Fibroblast of the aortic adventitia (primary cell): ENCODE results near the gene FREM1. TPM values are rescaled to one million over a fixed set of nuclear protein-coding genes. Genes with fewer than 3 reads are reported as not detected.

Source experiments
- DNase-seq: peaks from one replicate; pipeline ENCODE4 v3.0.0-alpha.2; 2010; ENCODE audit warnings: low read depth
- H3K4me3 ChIP-seq: 2 replicates; pipeline ENCODE4 v1.5.1; 2011; ENCODE audit warnings: low read depth, mild to moderate bottlenecking, control low read depth, low read length, moderate library complexity
- total RNA-seq: library from RNA; depleted of rRNA; stranded (reverse); fragments of >200 nt; gene quantifications from 2 replicates; pipeline ENCODE4 v1.2.3, GENCODE V29; 2012; ENCODE audit warnings: low replicate concordance
- TF ChIP-seq, protein P1 (sequence below): IDR thresholded peaks from 2 replicates; pipeline ENCODE4 v1.5.1; 2011; ENCODE audit warnings: mild to moderate bottlenecking, low read length, control low read depth, inconsistent platforms; ENCODE audit not compliant: insufficient read depth

The FREM1 gene
- total RNA-seq, 1 donor = 0.45 TPM

DNA sequence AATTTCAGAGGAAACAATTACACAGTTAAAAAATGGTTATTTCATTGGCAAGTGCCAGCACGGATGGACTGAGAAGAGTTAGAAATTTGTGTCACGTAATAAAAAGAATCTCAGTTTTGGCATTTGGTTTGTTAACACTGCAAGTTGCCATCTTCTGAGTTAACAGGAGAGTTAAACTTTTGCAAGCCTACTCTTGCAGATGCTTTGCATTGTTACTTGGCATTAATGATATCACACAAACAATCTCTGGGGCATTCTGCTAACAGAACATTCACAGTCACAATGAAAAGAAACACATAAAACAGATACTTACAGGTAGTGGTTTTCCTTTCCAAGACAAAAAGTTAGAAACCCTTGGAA, 647 bp downstream of the FREM1 start:
- DNase-seq = no peak
- no peak overlapping the region for H3K4me3 ChIP-seq
- TF ChIP-seq, protein P1, sequence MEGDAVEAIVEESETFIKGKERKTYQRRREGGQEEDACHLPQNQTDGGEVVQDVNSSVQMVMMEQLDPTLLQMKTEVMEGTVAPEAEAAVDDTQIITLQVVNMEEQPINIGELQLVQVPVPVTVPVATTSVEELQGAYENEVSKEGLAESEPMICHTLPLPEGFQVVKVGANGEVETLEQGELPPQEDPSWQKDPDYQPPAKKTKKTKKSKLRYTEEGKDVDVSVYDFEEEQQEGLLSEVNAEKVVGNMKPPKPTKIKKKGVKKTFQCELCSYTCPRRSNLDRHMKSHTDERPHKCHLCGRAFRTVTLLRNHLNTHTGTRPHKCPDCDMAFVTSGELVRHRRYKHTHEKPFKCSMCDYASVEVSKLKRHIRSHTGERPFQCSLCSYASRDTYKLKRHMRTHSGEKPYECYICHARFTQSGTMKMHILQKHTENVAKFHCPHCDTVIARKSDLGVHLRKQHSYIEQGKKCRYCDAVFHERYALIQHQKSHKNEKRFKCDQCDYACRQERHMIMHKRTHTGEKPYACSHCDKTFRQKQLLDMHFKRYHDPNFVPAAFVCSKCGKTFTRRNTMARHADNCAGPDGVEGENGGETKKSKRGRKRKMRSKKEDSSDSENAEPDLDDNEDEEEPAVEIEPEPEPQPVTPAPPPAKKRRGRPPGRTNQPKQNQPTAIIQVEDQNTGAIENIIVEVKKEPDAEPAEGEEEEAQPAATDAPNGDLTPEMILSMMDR = no peak

DNA sequence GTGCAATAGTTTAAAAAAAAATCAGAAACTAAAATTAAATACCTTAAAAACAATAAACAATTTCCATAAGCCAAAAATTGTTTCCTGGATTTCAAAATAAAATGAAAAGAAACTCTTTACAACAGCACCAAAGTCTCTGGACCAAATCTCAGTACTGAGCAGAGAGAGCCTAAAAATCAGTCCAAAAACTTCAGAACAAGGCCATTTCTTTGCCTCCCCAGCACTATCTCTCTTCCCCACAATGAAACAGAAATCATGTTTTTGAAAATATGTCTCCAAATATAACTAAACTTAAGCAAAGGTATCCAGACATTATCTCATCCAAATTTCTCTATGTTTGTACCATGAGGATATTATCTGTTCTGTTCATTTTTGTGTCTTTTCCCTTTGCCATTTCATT, 1.0 kb downstream of the FREM1 start:
- TF ChIP-seq, protein P1 = no peak
- DNase-seq = no peak
- no peak overlapping the region for H3K4me3 ChIP-seq

DNA sequence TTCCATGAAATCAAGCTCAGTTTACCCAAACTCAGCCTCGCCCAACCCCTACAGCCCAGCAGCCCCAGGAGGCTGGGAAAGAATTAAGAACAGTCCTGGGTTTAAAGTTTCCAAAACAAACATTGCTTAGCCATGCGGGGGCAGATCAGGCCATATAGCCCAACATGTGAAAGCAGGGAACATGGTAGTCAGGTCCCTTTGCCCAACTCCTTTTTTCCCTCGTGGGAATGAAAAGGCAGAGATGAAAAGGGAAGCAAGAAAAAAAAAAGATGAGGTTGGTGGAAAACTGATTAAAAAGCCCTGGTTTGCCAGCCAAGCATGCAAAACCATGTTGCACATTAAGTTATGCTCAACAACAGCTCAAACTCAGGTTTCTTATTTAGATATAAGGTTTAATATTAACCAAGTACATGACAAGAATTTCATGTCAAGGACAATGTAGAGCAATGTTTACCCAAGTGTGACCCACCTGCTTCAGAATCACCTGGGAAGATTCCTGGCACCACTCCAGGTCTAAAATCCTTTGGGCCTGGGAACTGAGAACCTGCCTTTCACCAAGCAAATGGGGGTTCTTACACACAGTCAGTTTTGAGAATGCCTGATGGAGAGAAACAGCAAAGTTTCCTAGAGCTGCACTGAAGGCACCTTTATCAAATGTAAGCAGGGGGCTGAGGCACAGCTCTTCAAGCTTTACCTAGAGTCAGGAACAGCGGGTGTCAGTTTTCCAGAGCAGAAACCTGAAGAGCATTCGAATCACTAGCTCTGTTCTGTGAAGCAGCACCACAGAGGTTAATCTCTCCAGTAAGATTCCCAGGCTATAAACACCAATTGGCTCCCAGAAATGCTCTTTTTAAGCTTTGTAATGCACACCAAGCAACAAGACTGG, 1.7 kb downstream of the FREM1 start:
- no peak for DNase-seq
- TF ChIP-seq, protein P1 = no peak
- no peak overlapping the region for H3K4me3 ChIP-seq

DNA sequence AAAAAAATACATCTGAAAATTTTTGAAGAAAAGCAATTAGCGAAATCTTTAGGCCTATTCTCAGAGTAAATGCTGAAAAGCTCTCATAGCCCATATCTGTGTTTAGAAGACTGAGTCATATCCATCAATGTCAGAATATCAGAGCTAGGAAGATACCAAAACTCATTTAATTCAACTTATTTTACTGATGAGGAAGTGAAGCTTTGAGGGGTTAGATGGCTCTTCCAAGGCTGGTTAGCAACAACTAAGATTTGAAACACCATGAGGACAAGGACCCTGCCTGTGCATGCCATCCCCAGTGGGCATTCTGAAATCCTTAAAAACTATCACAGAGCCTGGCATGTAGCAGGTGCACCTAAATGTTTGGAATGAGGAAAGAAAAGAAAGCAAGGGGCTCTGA, 2.5 kb downstream of the FREM1 start:
- TF ChIP-seq, protein P1 = no peak
- no peak for DNase-seq
- no peak overlapping the region for H3K4me3 ChIP-seq

DNA sequence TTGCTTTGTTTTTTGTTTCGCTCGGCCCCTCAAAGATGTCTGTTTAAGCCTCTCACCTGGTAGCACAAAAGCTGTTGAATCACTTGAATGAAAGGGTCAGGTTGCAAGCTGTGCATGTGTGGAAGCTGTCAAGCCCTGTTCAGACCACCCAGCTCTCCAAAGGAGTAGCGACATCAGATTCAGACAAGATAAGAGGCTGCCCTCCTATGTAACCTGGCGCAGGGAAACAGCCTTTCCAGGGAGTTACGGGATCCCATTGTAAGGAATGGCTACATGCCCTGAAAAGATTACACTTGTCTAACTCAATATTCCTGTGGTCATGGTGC, 2.9 kb downstream of the FREM1 start:
- DNase-seq = no peak
- no peak overlapping the region for H3K4me3 ChIP-seq
- TF ChIP-seq, protein P1 = no peak

DNA sequence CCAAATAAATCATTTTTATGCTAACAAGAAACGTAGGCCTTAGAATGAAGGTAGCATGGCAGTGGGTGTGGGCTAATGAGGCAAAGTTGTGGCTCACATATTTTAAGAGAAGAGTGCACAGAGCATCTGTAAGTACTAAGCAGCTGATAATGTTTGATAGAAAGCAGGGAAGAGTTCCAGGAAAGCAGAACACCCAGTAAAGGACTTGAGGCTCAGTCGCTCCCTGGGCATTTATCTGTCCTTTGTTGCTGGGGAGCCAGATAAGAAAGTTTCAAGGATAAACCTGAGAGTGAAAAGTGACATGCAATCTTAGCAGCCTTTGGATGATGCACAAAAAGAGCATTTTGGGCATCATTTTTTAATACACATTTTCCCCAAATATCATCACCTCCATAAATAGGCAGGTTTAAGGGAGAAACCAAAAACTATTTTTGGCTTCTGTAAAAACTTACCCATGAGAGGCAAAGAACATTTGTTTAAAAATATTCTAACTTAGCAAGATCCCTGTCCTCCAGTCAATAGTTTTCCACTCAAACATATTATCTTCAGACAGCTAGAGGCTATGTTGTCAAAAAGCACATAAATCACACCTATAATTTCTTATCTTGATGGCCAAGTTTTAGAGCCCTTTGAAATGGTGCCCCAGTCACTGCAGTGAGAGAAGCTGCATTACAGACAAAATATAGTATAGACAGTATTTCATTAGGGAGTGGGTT, 3.4 kb downstream of the FREM1 start:
- no peak overlapping the region for H3K4me3 ChIP-seq
- TF ChIP-seq, protein P1 = no peak
- no peak for DNase-seq

DNA sequence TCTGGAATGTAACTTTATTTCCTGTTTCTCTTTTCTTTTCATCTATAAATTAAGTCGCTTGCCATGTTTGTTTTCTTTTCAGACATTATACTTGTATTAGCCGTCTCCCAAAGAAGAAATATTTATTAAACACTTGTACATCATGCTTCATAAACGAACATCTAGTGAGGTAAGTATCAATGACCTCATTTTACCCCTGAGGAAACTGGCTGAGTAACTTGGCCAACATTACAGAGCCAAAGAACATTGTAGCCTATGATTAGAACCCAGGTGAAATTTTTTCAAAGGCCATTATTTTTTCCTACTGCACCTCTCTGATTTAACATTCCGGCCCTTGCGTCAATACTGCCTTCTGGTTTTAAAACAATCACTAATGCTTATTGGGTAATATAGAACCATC, 4.2 kb downstream of the FREM1 start:
- no peak for DNase-seq
- TF ChIP-seq, protein P1 = no peak
- H3K4me3 ChIP-seq = no peak overlapping the region
